ENCODE data around the gene PLOD3. TPM values are rescaled to one million over a fixed set of nuclear protein-coding genes. Genes with fewer than 3 reads are reported as not detected.

PLOD3 gene
- total and polyA plus RNA-seq, 9 of the 15 experiments (the other 6 are each of a cell fraction or from before 2014, with no cell fraction given): 2.8 to 101 (median 30.9) TPM

DNA sequence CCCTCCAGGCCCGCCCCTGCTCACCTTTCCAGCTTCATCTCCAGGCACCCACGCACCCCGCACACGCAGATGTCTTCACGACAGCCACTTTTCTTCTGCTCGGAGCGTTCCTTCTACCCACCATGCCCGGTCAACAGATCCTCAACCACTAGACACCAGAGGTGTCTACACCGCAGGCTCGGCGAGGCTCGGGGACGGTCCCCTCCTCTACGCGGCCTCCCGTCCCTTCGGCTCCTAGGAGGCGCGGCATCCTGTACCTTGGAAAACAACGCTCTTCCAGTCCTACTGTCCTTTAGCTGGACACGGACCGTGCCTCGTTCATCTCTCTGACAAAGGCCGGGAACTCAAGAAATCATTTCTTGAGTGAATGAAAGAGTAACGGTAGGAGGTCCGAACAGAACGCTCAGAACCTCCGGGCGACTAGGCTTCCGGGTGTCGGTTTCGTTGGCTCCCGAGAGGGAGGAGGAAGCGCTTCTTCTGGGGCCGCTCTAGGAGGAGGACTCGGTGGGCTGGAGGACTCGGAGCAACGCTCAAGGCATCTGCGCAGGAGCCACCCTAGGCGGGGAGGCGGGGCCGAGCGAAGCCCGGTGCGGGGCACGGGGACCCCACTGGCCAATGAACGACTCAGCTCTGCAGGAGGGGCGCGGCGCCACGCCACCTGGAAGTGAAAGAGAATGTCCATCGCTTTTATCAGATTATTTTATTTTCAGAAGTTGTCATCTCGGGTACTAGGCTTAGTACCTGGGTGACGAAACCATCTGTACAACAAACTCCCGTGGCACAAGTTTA, 34.7 kb upstream of the PLOD3 start (continued):
- no peak for TF ChIP-seq ARHGAP35 (IDR thresholded peaks at IDR 0.05; ENCODE audit: partially characterized antibody)
- TF ChIP-seq MXI1 (IDR thresholded peaks at IDR 0.05; ENCODE audit: low read depth, low read length): 0 out of 2 replicates have a peak, but pooled peaks have one; percentile 13
- no peak for TF ChIP-seq ZNF668 (CRISPR knock-in tag; IDR thresholded peaks at IDR 0.05)
- TF ChIP-seq CCNT2 (IDR thresholded peaks at IDR 0.05; ENCODE audit: borderline replicate concordance, extremely low read depth, insufficient read length, low read depth, low read length): peak; percentile 69
- TF ChIP-seq, protein P1, sequence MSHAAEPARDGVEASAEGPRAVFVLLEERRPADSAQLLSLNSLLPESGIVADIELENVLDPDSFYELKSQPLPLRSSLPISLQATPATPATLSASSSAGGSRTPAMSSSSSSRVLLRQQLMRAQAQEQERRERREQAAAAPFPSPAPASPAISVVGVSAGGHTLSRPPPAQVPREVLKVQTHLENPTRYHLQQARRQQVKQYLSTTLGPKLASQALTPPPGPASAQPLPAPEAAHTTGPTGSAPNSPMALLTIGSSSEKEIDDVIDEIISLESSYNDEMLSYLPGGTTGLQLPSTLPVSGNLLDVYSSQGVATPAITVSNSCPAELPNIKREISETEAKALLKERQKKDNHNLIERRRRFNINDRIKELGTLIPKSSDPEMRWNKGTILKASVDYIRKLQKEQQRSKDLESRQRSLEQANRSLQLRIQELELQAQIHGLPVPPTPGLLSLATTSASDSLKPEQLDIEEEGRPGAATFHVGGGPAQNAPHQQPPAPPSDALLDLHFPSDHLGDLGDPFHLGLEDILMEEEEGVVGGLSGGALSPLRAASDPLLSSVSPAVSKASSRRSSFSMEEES (CRISPR knock-in tag; IDR thresholded peaks at IDR 0.05): no peak
- peak; percentile 86 for TF ChIP-seq ZSCAN29 (IDR thresholded peaks at IDR 0.05)
- peak; percentile 63 for TF ChIP-seq MYC (IDR thresholded peaks at IDR 0.05; ENCODE audit: low read depth, low read length)
- TF ChIP-seq MYC (CRISPR knock-in tag; IDR thresholded peaks at IDR 0.05; ENCODE audit: borderline replicate concordance, low read depth): no peak
- TF ChIP-seq BCOR (IDR thresholded peaks at IDR 0.05): no peak
- no peak for TF ChIP-seq IRF2 (CRISPR knock-in tag; IDR thresholded peaks at IDR 0.05)
- 0 out of 2 replicates have a peak, but pooled peaks have one; percentile 35 for TF ChIP-seq ZZZ3 (IDR thresholded peaks at IDR 0.05)
- TF ChIP-seq, protein P2, sequence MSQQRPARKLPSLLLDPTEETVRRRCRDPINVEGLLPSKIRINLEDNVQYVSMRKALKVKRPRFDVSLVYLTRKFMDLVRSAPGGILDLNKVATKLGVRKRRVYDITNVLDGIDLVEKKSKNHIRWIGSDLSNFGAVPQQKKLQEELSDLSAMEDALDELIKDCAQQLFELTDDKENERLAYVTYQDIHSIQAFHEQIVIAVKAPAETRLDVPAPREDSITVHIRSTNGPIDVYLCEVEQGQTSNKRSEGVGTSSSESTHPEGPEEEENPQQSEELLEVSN (IDR thresholded peaks at IDR 0.05; ENCODE audit: borderline replicate concordance in 1 of 2, extremely low read depth in 1 of 2, insufficient read depth in 1 of 2, insufficient read length in 1 of 2, low read depth in 1 of 2, low read length in 1 of 2, poor library complexity in 1 of 2, severe bottlenecking in 1 of 2): peak in 1 of 2 experiments; percentile 60
- TF ChIP-seq HNRNPH1 (optimal IDR thresholded peaks at IDR 0.05; ENCODE audit: low read depth, low read length): no peak
- TF ChIP-seq EP400 (IDR thresholded peaks at IDR 0.05): peak; percentile 84
- TF ChIP-seq WHSC1 (IDR thresholded peaks at IDR 0.05; ENCODE audit: low read length): no peak
- 0 out of 2 replicates have a peak, but pooled peaks have one; percentile 40 for TF ChIP-seq ZNF232 (CRISPR knock-in tag; IDR thresholded peaks at IDR 0.05)
- no peak for TF ChIP-seq DNMT1 (IDR thresholded peaks at IDR 0.05)
- TF ChIP-seq PRMT5 (CRISPR knock-in tag; IDR thresholded peaks at IDR 0.05): no peak
- TF ChIP-seq, protein P3, sequence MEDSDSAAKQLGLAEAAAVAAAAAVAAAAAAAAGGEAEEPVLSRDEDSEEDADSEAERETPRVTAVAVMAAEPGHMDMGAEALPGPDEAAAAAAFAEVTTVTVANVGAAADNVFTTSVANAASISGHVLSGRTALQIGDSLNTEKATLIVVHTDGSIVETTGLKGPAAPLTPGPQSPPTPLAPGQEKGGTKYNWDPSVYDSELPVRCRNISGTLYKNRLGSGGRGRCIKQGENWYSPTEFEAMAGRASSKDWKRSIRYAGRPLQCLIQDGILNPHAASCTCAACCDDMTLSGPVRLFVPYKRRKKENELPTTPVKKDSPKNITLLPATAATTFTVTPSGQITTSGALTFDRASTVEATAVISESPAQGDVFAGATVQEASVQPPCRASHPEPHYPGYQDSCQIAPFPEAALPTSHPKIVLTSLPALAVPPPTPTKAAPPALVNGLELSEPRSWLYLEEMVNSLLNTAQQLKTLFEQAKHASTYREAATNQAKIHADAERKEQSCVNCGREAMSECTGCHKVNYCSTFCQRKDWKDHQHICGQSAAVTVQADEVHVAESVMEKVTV (CRISPR knock-in tag; IDR thresholded peaks at IDR 0.05): no peak
- TF ChIP-seq, protein P4, sequence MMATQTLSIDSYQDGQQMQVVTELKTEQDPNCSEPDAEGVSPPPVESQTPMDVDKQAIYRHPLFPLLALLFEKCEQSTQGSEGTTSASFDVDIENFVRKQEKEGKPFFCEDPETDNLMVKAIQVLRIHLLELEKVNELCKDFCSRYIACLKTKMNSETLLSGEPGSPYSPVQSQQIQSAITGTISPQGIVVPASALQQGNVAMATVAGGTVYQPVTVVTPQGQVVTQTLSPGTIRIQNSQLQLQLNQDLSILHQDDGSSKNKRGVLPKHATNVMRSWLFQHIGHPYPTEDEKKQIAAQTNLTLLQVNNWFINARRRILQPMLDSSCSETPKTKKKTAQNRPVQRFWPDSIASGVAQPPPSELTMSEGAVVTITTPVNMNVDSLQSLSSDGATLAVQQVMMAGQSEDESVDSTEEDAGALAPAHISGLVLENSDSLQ (IDR thresholded peaks at IDR 0.05): peak; percentile 42
- TF ChIP-seq ZBTB8A (IDR thresholded peaks at IDR 0.05; ENCODE audit: partially characterized antibody): no peak
- TF ChIP-seq FOS (IDR thresholded peaks at IDR 0.05; ENCODE audit: extremely low read depth, insufficient read length): peak; percentile 32
- TF ChIP-seq DIDO1 (tag; IDR thresholded peaks at IDR 0.05; ENCODE audit: low read depth): 0 out of 2 replicates have a peak, but pooled peaks have one; percentile 51
- TF ChIP-seq POLR3G (IDR thresholded peaks at IDR 0.05; ENCODE audit: extremely low read depth, insufficient read length, insufficient replicate concordance): no peak

Measured in K562 (cell line).